SK-N-SH (cell line): ENCODE results near the gene LVRN.

Source experiments
- EP300 ChIP-seq, 2 experiments: IDR thresholded peaks; 2 replicates each; pipeline versions ENCODE4 v1.4.0 to v1.6.1; 2012; ENCODE audit warnings: borderline replicate concordance in 1 of 2, low read depth in 1 of 2, low read length in 1 of 2
- GATA2 ChIP-seq: sonication (generic); formaldehyde crosslinking; IDR thresholded peaks from 2 replicates; pipeline ENCODE4 v1.5.0; 2020; ENCODE audit warnings: mild to moderate bottlenecking, missing genetic modification reagents
- NFIC ChIP-seq: IDR thresholded peaks from 2 replicates; pipeline ENCODE4 v1.4.0; 2012; ENCODE audit warnings: borderline replicate concordance
- RAD21 ChIP-seq: IDR thresholded peaks from 2 replicates; pipeline ENCODE4 v1.6.1; 2012; ENCODE audit warnings: mild to moderate bottlenecking, low read length
- RCOR1 ChIP-seq: fragments of 150-350 bp; IDR thresholded peaks from 2 replicates; pipeline ENCODE4 v1.6.1; 2017; ENCODE audit warnings: antibody characterized with exemption, low read length
- RFX5 ChIP-seq: IDR thresholded peaks from 2 replicates; pipeline ENCODE4 v1.6.1; 2012; ENCODE audit warnings: mild to moderate bottlenecking, improper control_type of control experiment, low read length
- SIN3A ChIP-seq: IDR thresholded peaks from 2 replicates; pipeline ENCODE4 v1.6.1; 2012; ENCODE audit warnings: low read depth, mild to moderate bottlenecking, low read length, moderate library complexity, borderline replicate concordance
- TCF12 ChIP-seq: IDR thresholded peaks from 2 replicates; pipeline ENCODE4 v1.4.0; 2012
- TF ChIP-seq, protein P1 (sequence below): fragments of 200-600 bp; sonication (generic); IDR thresholded peaks from 2 replicates; pipeline ENCODE4 v1.6.1; 2017; ENCODE audit warnings: antibody characterized with exemption, mild to moderate bottlenecking, moderate library complexity
- TF ChIP-seq, protein P2 (sequence below): IDR thresholded peaks from 2 replicates; pipeline ENCODE4 v1.4.0; 2012; ENCODE audit warnings: low read depth
- TF ChIP-seq, protein P3 (sequence below): fragments of 150-350 bp; IDR thresholded peaks from 2 replicates; pipeline ENCODE4 v1.6.1; 2017; ENCODE audit warnings: antibody characterized with exemption, low read length, low read depth, borderline replicate concordance

DNA sequence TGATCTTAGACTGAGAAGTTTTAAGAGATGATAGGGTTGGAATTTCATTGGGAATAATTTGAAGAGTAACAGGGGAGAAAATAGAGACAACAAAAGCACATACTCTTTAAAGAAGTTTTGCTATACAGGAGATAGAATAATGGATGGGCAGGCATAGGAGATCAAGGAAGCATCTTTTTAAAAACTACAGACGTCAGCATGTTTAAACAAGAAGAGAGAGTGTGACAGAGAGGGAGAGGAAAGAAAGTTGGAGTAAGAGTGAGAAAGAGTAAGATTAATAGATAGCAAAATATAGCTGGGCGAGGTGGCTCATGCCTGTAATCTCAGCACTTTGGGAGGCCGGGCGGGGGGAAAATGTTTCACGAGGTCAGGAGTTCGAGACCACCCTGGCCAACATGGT, 5.3 kb upstream of the LVRN start:
- TF ChIP-seq, protein P1, sequence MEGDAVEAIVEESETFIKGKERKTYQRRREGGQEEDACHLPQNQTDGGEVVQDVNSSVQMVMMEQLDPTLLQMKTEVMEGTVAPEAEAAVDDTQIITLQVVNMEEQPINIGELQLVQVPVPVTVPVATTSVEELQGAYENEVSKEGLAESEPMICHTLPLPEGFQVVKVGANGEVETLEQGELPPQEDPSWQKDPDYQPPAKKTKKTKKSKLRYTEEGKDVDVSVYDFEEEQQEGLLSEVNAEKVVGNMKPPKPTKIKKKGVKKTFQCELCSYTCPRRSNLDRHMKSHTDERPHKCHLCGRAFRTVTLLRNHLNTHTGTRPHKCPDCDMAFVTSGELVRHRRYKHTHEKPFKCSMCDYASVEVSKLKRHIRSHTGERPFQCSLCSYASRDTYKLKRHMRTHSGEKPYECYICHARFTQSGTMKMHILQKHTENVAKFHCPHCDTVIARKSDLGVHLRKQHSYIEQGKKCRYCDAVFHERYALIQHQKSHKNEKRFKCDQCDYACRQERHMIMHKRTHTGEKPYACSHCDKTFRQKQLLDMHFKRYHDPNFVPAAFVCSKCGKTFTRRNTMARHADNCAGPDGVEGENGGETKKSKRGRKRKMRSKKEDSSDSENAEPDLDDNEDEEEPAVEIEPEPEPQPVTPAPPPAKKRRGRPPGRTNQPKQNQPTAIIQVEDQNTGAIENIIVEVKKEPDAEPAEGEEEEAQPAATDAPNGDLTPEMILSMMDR = no peak
- no peak for TF ChIP-seq GATA2 (CRISPR knock-in tag)
- TF ChIP-seq RFX5 = no peak
- TF ChIP-seq, protein P2, sequence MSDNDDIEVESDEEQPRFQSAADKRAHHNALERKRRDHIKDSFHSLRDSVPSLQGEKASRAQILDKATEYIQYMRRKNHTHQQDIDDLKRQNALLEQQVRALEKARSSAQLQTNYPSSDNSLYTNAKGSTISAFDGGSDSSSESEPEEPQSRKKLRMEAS = no peak
- no peak for TF ChIP-seq SIN3A
- no peak for TF ChIP-seq RAD21
- no peak for TF ChIP-seq TCF12
- no peak for TF ChIP-seq EP300 (IDR thresholded peaks at IDR 0.05; ENCODE audit: borderline replicate concordance in 1 of 2, low read depth in 1 of 2, low read length in 1 of 2)
- no peak for TF ChIP-seq RCOR1
- TF ChIP-seq, protein P3, sequence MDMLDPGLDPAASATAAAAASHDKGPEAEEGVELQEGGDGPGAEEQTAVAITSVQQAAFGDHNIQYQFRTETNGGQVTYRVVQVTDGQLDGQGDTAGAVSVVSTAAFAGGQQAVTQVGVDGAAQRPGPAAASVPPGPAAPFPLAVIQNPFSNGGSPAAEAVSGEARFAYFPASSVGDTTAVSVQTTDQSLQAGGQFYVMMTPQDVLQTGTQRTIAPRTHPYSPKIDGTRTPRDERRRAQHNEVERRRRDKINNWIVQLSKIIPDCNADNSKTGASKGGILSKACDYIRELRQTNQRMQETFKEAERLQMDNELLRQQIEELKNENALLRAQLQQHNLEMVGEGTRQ = no peak
- TF ChIP-seq NFIC = no peak
